Keratinocyte (primary cell): ENCODE data around the gene DOK5. TPM values are rescaled to one million over a fixed set of nuclear protein-coding genes. Genes with fewer than 3 reads are reported as not detected.

Experiments used
- DNase-seq: peaks from one replicate; pipeline ENCODE4 v3.0.0-alpha.2; 2011; ENCODE audit warnings: low read depth, missing footprints, low spot score
- FAIRE-seq: peaks from 2 replicates; lab custom pipeline; 2011; peaks lifted over from hg19 to GRCh38; lab: Jason Lieb, UNC
- H2AFZ ChIP-seq: 2 replicates; pipeline ENCODE4 v1.6.0; 2012; ENCODE audit warnings: low read length, control low read depth, inconsistent platforms; ENCODE audit not compliant: control insufficient read depth
- H3K27ac ChIP-seq: 2 replicates; pipeline ENCODE4 v1.5.1; 2011; ENCODE audit warnings: low read length; ENCODE audit not compliant: control insufficient read depth, insufficient read depth
- H3K27me3 ChIP-seq: 3 replicates; pipeline ENCODE4 v1.6.0; 2011; ENCODE audit warnings: low read length; ENCODE audit not compliant: control insufficient read depth, insufficient read depth; ENCODE audit errors: extremely low read depth
- H3K36me3 ChIP-seq, 2 experiments: 2 replicates in 1 of 2; 3 replicates in 1 of 2; pipeline ENCODE4 v1.5.1; 2011; ENCODE audit warnings: low read length in 2 of 2, mild to moderate bottlenecking in 1 of 2; ENCODE audit not compliant: control insufficient read depth in 2 of 2, insufficient read depth in 2 of 2; ENCODE audit errors: extremely low read depth in 1 of 2
- H3K4me1 ChIP-seq: 3 replicates; pipeline ENCODE4 v1.5.1; 2011; ENCODE audit warnings: low read length; ENCODE audit not compliant: control insufficient read depth, insufficient read depth; ENCODE audit errors: extremely low read depth
- H3K4me2 ChIP-seq: 3 replicates; pipeline ENCODE4 v1.6.0; 2011; ENCODE audit warnings: low read depth, low read length; ENCODE audit not compliant: control insufficient read depth, insufficient read depth; ENCODE audit errors: extremely low read depth
- H3K4me3 ChIP-seq, 3 experiments: fragments of 200-600 bp in 1 of 3; sonication (generic) in 1 of 3; 2 replicates in 2 of 3; 3 replicates in 1 of 3; pipeline ENCODE4 v1.5.1; 2011 to 2016; ENCODE audit warnings: low read length in 3 of 3, mild to moderate bottlenecking in 3 of 3, control low read depth in 2 of 3, inconsistent platforms in 1 of 3, low read depth in 1 of 3, mixed read lengths in 1 of 3, mixed run types in 1 of 3, moderate library complexity in 1 of 3; ENCODE audit not compliant: control insufficient read depth in 2 of 3, insufficient read depth in 2 of 3; ENCODE audit errors: extremely low read depth in 1 of 3
- H3K79me2 ChIP-seq: 2 replicates; pipeline ENCODE4 v1.6.0; 2012; ENCODE audit warnings: low read length; ENCODE audit not compliant: control insufficient read depth, insufficient read depth
- H3K9ac ChIP-seq: 3 replicates; pipeline ENCODE4 v1.6.0; 2011; ENCODE audit warnings: low read length; ENCODE audit not compliant: control insufficient read depth, insufficient read depth; ENCODE audit errors: extremely low read depth
- H3K9me1 ChIP-seq: 3 replicates; pipeline ENCODE4 v1.6.0; 2011; ENCODE audit warnings: low read length; ENCODE audit not compliant: control insufficient read depth, insufficient read depth; ENCODE audit errors: extremely low read depth
- H3K9me3 ChIP-seq: 2 replicates; pipeline ENCODE4 v1.5.1; 2012; ENCODE audit warnings: low read depth, low read length; ENCODE audit not compliant: control insufficient read depth
- H4K20me1 ChIP-seq: 3 replicates; pipeline ENCODE4 v1.6.0; 2011; ENCODE audit warnings: low read length; ENCODE audit not compliant: control insufficient read depth, insufficient read depth; ENCODE audit errors: extremely low read depth
- EZH2 ChIP-seq: IDR thresholded peaks from one replicate; pipeline ENCODE4 v1.6.1; 2012; ENCODE audit warnings: inconsistent platforms, mild to moderate bottlenecking, low read length, moderate library complexity
- dilution Hi-C: fragments of 300-500 bp; cut with MboI; formaldehyde crosslinking; loops from one replicate; pipeline ENCODE4 v1.7.0; 2020; ENCODE audit warnings: low sequenced_read_pairs; ENCODE audit not compliant: extremely low pct_ligation_motif_present
- polyA plus RNA-seq, 5 experiments: library from polyadenylated mRNA; depleted of rRNA in 3 of 5; stranded (reverse) in 3 of 5; stranded (forward) in 1 of 5; unstranded in 1 of 5; fragments of >200 nt; gene quantifications; 1 replicate in 1 of 5; 2 replicates in 3 of 5; 3 replicates in 1 of 5; pipeline versions ENCODE4 v1.2.1 to v1.2.3, GENCODE V29; 2011 to 2012; ENCODE audit warnings: missing spikeins in 2 of 5, low read depth in 1 of 5, low replicate concordance in 1 of 5
- TF ChIP-seq, protein P1 (sequence below), 3 experiments: IDR thresholded peaks in 1 of 3; conservative IDR thresholded peaks in 1 of 3; optimal IDR thresholded peaks in 1 of 3; 2 replicates in 2 of 3; 3 replicates in 1 of 3; pipeline versions ENCODE3 to v1.5.1; 2011; ENCODE audit warnings: low read length in 3 of 3, mild to moderate bottlenecking in 3 of 3, moderate library complexity in 2 of 3, control low read depth in 1 of 3, inconsistent platforms in 1 of 3; ENCODE audit not compliant: insufficient read depth in 2 of 3; ENCODE audit errors: extremely low read depth in 1 of 3

DOK5 gene
- polyA plus RNA-seq, 1 donor (not counting 4 experiments of a cell fraction or from before 2014, with no cell fraction given), result not detected

DNA sequence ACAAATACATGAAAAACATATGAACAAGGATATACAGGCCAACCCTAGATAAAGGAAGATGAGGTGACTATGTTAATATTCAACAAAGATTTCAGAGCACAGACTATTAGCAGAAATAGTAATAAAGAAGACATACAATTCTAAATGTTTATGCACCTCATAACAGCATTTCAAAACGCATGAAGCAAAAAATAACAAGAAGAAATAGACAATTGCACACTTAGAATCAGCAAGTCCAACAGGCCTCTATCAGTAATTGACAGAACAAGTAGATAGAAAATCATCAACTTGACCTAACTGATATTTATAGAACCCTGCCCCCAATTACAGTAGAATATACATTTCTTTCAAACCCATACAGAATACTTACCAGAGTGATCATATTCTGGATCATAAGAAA, 11.4 kb upstream of the DOK5 start:
- H3K9me3 ChIP-seq, result no peaks in the 10 kb centered on the region
- DNase-seq (no peak), FAIRE-seq (no peak)
- no peaks in the 10 kb centered on the region for H3K27me3 ChIP-seq
- H4K20me1 ChIP-seq, result no peaks in the 10 kb centered on the region
- dilution Hi-C loops, result no loop called here
- no peaks in the 10 kb centered on the region for H3K36me3 ChIP-seq
- H3K4me3 ChIP-seq, result no peak overlapping the region
- no peaks in the 10 kb centered on the region for H3K9me1 ChIP-seq
- no peak overlapping the region for H3K27ac ChIP-seq
- H3K79me2 ChIP-seq, result no peaks in the 10 kb centered on the region
- H3K9ac ChIP-seq, result no peak overlapping the region
- H3K4me1 ChIP-seq, result no peaks in the 10 kb centered on the region
- no peak overlapping the region for H3K4me2 ChIP-seq
- H2AFZ ChIP-seq, result no peak overlapping the region
- TF ChIP-seq, protein P1, sequence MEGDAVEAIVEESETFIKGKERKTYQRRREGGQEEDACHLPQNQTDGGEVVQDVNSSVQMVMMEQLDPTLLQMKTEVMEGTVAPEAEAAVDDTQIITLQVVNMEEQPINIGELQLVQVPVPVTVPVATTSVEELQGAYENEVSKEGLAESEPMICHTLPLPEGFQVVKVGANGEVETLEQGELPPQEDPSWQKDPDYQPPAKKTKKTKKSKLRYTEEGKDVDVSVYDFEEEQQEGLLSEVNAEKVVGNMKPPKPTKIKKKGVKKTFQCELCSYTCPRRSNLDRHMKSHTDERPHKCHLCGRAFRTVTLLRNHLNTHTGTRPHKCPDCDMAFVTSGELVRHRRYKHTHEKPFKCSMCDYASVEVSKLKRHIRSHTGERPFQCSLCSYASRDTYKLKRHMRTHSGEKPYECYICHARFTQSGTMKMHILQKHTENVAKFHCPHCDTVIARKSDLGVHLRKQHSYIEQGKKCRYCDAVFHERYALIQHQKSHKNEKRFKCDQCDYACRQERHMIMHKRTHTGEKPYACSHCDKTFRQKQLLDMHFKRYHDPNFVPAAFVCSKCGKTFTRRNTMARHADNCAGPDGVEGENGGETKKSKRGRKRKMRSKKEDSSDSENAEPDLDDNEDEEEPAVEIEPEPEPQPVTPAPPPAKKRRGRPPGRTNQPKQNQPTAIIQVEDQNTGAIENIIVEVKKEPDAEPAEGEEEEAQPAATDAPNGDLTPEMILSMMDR (optimal IDR thresholded peaks at IDR 0.05 in 1 of 3, IDR thresholded peaks at IDR 0.05 in 1 of 3, conservative IDR thresholded peaks at IDR 0.05 in 1 of 3; ENCODE audit: extremely low read depth in 1 of 3, insufficient read depth in 2 of 3, low read length in 3 of 3), result no peak
- TF ChIP-seq EZH2, result no peak

DNA sequence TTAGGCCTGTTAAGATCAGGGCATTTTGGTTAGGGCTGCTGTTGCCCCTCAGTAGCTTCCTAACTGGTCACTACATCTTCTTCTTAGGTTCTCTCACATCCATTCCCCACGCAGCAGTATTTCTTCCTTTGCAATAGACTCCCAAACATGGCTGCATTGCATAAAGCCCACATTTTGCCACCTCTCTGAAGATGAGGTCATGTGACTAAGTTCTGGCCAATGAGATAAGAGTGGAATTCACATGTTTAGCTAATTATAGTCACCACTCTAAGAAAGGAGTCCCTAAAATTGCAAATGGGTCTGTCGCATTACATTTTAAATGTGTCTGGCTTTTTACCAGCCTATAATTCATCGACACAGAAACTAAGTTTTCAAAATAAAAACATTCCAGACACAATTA, 9.3 kb upstream of the DOK5 start:
- dilution Hi-C loops, result no loop called here
- Histone ChIP-seq H3K9me1 (no peaks in the 10 kb centered on the region), H3K27ac (no peak overlapping the region), H3K9me3 (no peaks in the 10 kb centered on the region), H3K27me3 (no peaks in the 10 kb centered on the region), H3K4me1 (no peaks in the 10 kb centered on the region), H4K20me1 (no peaks in the 10 kb centered on the region), H3K4me2 (no peak overlapping the region), H3K4me3 (no peak overlapping the region), H3K79me2 (no peaks in the 10 kb centered on the region), H3K36me3 (no peaks in the 10 kb centered on the region), H3K9ac (no peak overlapping the region), H2AFZ (no peak overlapping the region)
- TF ChIP-seq EZH2, result no peak
- TF ChIP-seq, protein P1 (optimal IDR thresholded peaks at IDR 0.05 in 1 of 3, IDR thresholded peaks at IDR 0.05 in 1 of 3, conservative IDR thresholded peaks at IDR 0.05 in 1 of 3; ENCODE audit: extremely low read depth in 1 of 3, insufficient read depth in 2 of 3, low read length in 3 of 3), result no peak
- FAIRE-seq (no peak), DNase-seq (no peak)
